Stimulated activated CD4-positive, alpha-beta T cell treated with anti-CD3 and anti-CD28 coated beads, Interleukin-15, amount 100 ng/mL, for 48 hours (primary cell): ENCODE data around the gene ICE1.
"Not testable (repeated sequence)": the region's sequence is repeated elsewhere in the genome, so short reads cannot be mapped to it uniquely, and the experiment has no call there.

Experiments used
- DNase-seq, 2 donors: peaks; one replicate each; pipeline ENCODE4 v3.0.0-alpha.2; 2020; ENCODE audit warnings: low read depth in 2 of 2

The ICE1 gene

DNA sequence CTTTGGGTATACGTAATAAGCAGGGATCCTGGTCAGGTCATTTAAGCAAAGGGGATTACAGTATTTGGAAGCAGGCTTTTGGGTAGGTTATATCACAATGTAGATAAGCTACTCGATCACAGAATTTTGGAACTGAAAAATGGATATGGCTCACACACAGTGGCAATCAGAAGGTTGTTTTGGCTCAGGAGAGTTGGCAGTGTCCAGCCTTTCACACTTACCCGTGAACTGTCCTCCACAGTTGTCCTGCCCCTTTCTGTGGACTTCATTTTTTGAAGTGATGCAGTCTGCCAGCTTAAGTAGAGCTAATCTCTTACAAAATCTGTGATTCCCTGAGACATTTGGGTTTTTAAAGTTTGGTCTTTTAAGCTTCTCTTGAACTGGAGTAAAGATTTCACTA lies 30.7 kb downstream of the ICE1 start:
- no peak for DNase-seq

DNA sequence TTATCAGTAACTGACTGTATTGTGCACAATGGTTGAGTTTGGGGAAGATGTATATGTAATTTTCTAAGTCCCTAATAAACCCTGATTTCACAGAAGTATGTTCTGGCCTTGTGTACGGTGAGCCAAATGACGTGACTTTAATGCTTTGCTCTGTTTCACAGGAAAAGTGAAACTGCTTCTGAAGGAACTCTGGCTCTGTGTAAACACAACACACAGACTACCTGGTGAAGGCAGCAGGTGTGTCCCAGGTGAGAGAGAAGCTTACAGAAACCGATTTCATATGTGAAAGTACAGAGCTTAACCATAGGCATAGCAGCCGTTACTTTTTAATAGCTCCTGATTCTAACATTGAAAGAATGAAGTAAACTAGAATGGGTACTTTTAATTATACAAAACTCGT lies 31.9 kb downstream of the ICE1 start:
- DNase-seq = no peak

DNA sequence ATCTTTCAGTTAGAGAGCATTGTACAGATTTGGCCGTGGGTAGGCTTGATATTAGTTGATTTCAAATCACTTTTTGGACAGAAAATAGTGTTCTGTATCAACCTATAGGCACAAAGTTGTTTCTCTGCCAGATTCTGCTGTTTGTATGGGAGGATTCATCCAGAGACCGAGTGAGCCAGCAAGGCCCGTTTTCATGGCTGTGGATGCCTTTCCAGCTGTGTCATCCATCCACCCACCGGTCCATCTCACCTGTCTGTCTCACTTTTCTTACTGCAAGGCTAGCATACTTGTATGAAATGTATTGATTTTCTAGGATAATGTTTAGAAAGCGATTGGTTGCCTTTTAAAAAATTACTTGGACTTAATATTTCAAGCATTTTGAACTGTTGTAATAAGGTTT lies 34.4 kb downstream of the ICE1 start:
- no peak for DNase-seq

DNA sequence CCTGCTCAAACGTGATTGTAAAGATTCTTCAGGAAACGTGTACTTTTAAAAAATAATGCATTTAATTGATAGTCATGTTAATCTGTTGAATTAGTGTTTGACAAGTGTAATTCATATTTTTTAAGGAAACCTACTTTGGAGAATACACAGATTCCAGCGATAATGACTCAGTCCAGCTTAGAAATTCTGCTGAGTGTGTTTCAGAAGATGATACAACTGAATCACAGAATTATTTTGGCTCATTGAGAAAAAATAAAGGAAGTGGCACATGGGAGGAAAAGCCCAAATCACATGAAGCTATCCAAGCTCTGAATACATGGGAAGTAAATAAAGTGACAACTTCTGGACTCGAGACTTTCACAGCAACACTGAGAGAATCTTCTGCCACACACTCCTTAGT lies 37.8 kb downstream of the ICE1 start:
- DNase-seq = no peak

DNA sequence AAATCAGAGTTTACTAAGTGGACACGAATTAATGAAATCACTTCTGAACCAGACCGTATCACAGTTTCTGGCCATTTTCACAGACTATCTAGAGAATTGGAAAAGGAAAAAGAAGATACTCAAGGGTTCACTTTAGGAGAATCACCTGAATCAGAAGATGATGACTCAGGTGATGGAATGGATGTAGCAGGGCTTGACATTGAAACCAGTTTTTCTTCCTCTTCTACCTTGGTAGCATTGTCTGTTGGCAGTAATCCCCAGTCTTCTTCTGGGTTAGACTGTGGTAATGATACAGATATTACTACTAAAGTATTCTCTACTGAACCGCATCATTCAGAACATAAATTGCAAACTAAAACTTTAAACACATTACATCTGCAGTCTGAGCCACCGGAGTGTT lies 38.5 kb downstream of the ICE1 start:
- no peak for DNase-seq

DNA sequence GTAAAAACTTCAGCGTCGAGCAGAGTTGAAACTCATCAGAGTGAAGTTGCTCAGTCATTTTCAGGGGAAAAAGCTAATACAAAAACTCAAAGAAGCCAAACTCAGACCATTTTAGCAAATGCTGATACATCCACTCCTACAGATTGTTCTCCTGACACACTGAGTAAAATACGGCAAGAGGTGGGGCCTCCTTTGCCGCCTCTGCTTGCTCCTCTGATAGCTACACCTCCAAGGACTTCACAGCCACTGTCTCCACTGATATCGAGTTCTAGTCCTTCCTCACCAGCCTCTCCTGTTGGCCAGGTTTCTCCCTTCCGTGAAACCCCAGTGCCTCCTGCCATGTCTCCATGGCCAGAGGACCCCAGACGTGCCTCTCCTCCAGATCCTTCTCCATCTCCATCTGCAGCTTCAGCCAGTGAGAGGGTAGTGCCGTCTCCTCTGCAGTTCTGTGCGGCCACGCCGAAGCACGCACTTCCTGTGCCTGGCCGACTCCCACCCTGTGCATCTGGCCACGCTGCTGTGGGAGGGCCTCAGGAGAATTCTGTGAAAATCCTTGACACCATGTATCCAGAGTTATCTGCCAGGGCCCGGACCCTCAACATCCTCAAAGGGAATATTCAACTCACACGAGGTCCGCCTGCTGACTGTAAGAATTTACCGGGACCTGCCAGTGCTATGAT lies 41.7 kb downstream of the ICE1 start:
- no peak for DNase-seq

DNA sequence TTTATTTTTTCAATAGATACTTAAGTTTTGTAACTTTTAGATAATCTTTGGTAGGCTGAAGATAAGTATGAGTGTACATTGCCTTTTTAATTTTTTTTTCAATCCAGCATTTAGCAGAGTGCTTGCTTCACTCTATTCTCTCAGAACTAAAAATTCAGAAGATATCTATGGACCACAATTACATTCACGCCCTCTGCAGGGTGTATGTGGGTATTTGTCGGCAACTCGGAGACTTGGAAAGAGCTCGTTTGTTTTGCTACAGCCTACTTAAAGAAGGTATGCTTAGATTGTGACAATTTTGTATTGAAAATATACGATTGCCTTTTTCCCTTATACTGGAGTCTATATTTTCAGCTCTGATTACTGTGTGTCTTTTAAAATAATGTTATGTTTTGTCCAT lies 43.8 kb downstream of the ICE1 start:
- DNase-seq = no peak

DNA sequence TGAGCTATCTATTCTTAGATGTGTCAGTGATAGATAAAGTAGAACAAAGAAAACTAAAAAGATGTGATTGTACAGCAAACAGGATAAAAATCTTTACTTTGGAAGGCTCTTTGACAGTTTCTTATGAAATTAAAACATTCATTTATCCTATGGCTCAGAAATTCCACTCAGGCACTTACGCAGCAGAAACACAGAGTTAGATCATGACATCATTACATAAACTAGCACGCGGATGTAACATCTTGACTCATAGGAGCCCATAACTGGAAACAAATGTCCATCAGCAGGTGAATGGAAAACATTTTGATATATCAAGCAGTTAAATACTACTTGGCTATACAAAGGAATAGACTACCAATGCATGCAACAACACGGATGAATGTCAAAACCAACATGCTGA lies 45.3 kb downstream of the ICE1 start:
- no peak for DNase-seq

DNA sequence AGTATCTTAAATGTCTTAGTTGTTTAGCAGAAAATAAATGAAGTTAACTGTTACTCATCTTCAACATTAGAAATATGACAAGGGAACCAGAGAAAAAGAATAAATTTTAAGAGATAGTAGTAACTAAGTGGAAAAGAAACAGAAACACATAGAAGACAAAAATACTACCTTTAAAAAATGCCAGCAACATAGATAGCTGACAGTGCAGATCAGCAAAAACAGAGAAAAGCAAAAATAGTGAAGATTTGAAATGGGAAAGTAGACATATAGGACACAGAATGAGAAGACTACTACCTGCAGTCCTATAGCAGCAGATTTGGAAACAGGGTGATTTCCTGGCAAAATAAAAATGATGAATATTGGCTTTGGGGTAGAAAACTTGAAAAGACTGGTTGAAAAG lies 48.5 kb downstream of the ICE1 start:
- no peak for DNase-seq

DNA sequence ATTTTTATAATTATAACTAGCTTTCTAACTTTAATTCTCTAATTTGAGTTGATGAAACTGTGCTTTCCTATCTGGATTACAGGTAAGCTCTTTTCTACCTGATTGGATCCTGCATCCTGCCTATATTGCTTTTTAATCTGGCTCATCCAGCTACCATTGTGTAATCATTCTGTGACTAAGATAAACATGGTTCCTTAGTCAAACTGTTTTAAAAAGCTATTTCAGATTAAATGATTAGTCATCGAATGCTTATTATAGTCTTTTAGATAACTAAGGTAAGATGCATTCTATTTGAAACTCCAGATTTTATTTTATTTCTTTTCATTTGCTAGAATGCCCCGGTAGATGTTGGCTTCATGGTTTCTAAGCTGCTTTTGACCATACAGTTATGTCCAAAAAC lies 50.7 kb downstream of the ICE1 start:
- no peak for DNase-seq

DNA sequence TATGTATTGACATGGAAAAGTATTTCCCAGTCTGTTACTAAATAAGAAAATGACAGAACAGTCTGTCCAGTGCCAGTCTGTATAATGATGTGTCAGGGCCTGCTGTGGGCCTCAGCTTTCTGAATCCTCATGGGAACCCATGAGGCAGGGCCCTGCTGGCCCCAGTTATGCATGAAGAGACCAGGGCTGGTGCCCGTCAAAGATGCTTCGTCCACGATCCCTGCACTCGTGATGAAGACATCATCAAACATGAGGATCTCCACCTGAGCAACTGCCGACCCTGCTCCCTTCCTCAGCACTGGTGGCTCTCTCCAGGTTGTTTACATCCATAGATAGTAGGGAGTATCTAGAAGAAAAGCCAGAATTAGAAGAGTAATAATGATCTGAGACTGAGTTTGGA lies 52.5 kb downstream of the ICE1 start:
- DNase-seq = no peak

DNA sequence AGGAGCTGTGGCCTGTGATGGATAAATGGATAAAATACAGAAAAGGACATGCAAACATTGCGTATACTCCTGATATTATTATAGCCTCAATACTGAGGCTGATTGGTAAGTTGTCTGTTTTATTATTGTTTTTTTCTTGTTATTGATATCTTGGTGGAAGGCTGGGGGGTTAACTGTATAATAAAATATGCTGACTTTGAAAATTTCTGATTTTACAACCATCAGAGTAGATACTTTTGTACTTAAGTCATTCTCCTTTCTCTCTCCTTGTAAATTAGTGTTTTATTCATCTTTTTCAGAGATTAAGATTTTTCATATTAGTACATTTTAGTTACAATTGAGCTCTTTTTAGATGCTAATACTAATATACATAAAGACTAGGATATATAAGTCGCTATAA lies 53.5 kb downstream of the ICE1 start:
- no peak for DNase-seq

DNA sequence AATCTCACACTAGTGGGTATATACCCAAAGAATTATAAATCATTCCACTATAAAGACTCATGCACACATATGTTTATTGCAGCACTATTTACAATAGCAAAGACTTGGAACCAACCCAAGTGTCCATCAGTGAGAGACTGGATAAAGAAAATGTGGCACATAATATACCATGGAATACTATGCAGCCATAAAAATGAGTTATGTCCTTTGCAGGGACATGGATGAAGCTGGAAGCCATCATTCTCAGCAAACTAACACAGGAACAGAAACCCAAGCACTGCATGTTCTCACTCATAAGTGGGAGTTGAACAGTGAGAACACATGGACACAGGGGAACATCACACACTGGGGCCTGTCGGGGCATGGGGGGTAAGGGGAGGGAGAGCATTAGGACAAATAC lies 57.1 kb downstream of the ICE1 start:
- not testable (repeated sequence) for DNase-seq

DNA sequence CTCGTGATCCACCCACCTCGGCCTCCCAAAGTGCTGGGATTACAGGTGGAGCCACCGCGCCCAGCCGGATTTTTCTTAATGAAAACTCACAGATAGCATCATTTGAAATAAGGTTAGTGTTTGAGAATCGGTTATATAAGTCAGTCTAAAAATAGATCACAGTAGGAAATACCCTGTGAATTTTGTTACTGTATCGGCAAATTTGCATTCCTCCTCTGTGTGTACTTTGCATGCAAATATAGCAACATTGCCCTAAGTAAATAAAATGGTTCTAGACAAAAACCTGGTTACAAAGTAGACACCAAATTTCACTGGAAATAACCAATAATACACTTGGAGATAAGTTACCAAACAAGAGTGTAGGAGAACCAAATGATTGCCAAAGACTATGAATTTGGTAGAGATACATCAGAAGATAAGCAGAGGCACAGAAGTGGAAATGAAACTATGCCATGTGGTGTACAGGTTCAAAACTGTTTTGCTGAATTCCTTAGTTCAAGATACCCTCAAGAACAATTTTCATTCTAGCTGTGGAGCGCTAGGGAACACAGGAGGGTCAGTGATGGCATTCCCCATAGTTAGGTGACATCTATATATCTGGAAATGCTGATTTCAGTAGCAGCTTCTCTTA lies 58.1 kb downstream of the ICE1 start:
- DNase-seq = no peak

DNA sequence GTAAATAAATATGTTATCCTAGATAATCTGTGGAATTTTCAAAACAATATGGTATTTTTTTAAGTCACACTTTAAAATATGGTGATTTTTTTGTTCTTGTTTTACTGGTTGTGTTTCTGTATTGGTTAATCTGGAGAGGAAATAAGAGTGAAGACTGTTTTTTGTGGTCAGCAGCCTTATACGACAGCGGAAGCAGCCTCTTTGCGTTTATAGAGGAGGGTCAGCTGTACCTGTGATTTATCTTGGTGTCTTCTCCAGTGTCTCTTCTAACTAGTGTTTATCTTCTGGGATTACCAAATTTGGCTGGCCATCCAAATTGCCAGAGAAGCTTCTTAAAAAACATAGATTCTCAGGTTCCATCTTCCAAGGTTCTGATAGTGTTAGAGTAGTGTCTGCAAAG lies 58.7 kb downstream of the ICE1 start:
- DNase-seq = no peak

DNA sequence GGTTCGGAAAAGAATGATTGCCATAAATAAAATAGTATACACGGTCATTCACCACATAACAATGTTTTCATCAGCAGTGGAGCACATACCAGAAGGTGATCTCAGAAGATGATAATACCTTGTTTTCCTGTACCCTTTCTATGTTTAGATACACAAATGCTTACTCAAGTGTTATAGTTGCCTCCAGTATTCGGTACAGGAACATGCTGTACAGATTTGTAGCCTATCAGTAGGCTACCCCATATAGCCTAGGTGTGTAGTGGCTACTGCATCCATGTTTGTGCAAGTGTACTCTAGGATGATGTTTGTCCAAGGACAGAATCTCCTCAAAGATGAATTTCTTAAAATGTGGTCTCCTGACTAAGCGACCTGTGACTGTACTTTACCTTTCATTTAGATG lies 59.2 kb downstream of the ICE1 start:
- no peak for DNase-seq

DNA sequence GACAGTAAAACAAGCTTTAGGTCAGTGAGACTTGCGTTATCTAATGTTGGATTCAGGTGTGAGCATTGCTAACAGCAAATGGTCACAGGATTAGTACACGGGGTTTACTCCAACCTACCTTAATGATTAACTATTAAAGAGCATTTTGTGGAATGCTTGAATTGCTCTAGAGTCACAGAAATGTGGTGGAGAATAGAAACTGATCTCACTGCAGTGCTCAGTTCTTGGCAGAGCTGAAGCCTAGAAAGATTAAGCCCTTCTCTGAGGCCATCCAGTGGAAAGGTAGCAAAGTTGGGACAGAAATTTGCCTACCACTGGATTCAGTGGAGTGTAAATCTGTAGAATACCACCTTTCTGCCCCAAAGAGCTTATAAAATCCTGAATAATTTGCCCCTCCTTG lies 60.9 kb downstream of the ICE1 start:
- DNase-seq = no peak

DNA sequence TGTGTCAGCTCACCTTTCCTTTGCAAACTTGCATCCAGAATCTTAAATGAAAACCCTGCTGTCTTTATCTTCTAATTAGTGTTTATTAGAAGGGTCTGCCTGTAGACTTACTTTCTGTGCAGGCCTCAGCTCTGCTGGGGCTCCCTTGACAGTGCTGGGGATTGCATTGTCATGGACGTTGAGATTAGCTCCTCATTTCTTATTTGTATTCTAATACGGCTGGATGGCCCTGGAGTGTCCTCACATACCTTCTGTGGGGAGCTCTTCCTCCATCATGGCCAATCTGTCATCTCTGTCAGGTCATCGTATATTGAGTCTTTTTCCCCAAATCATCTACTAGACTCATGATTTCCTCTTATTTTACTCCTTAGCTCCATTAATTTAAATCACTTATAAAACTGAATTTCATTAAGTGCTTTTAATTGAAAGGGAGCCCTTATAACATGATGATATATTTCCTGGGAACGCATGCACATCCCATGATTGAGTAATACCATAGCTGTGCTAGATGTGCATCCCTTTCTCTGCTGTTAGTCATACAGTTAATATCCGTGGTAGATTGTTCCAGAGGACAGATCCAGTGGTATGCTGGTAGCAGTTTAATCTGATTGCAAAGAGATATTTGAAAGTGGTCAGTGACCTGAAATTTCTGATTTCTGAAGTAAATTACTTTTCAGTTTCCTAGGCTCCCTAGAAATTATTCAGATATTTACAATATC lies 61.6 kb downstream of the ICE1 start:
- DNase-seq = no peak

DNA sequence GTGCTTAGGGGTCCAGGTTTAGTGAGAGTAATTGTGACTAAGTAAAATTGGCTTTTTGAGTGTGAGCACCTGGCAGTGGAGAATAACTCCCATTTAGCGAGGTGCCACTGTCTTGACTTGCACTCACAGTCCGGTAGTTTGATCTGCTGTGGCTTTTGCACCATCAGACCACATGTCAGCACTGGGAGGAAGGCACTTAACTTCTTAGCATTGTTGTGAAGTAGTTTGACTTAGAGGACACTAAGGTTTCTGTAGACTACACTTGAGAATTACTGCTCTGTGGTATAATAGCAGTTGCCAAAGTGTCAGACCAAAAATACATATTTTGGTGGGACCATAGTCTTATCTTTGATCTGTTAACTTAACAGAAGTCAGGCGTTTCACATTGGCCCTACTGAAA lies 63.6 kb downstream of the ICE1 start:
- no peak for DNase-seq

DNA sequence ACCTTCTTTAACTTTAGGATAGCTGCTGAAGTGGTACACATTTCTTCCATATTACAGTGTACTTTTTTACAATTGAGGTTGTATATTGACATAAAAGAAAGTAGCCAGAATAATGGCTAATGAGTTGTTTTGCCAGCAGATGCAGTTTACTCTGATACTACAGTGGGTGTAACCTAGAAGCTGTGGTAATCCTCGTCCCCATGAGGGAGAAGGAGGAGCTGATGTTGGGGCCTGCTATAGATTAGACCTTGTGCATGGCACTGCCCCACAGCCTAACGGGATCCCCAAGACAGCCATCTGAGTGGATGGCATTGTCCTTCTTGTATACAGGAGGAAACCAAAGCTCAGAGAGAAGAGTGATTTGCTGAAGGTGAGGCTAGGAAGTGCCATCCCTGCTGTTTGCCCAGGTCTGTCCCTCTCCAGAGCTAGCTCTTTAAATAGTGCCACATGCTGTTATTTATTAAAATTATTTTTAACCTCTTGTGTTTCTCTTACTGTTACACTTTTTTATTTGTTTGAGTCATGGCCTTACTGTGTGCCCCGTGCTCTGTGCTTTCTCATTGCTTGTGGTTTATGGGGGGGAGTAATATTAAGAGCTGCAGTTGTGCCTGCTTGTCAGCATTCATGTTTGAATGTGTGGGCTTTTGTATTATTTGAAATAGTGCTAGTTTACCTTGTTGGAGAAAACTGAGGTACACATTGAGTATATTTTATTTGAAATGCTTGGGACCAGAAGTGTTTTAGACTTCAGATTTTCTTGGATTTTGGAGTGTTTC lies 65.3 kb downstream of the ICE1 start:
- no peak for DNase-seq

DNA sequence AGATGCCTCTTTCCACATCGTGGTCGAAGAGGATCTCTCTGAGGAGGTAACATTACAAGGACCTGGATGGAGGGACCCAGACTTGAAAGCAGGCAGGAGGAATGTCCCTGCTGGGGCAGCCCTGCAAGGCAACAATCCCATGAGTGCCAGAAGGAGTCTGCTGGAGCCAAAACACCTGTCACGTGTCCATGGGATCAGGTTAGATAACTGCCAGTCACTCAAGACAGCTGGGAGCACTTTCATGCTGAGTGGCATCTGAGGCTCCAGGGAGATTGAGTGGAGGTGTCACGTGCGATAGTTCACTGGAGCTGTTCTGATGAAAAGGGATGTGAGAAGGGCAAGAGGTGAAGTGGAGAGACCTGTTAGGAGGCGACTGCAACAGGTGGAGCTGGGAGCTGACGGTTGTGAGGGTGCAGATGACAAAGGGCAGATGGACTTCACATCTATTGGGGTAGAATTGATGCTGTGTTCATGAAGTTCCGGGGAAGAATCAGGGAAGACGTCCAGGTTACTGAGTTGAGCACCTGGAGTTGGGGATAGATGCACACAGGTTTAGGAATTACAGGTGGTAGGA lies 68.4 kb downstream of the ICE1 start:
- DNase-seq = no peak
